GM19467 (cell line): ENCODE results near the gene MUC16.

Experiments
- ATAC-seq: cut with Tn5 transposase; IDR thresholded peaks from one replicate; pipeline ENCODE4 v1.9.1; 2021; ENCODE audit warnings: mild to moderate bottlenecking, moderate library complexity; ENCODE audit not compliant: unreplicated experiment

MUC16 gene

DNA sequence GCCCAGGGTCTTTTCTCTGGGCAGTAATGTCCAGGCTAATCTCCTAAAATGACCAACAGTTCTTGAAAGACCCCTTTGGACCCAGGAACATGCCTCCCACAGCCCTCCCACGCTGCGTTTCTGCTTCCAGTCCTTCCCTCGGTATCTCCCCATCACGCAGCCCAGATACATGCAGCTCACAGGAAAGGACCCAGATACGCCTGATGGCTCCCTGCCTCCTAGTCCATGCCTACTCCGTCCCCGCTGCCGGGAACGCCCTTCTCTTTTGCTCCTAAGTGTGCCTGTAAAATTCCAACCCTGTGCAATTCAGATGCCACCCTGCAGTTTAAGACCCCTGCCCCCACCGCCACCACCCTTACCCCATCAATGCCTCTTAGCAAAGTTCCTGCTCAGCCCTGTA is 778 bp downstream of the MUC16 start:
- no peak for ATAC-seq

DNA sequence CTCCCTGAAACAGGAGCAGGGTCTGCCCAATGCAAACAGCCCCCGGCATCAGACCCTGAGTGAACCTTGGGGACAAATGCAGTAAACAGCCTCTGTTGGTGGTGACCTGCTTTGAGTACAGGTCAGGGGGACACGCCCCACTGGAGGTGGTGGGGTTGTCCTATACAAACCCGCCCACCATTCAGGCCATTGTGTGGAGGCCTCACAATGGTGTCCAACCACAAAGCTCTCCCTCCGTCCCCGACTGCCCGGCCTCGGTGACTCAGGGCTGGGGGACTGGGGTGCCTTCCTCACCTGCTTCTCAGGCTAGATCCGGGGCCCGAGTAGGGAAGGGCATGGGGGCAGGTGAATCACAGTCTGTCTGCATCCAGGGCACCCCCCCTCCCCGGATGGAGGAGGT is 1.5 kb downstream of the MUC16 start:
- no peak for ATAC-seq

DNA sequence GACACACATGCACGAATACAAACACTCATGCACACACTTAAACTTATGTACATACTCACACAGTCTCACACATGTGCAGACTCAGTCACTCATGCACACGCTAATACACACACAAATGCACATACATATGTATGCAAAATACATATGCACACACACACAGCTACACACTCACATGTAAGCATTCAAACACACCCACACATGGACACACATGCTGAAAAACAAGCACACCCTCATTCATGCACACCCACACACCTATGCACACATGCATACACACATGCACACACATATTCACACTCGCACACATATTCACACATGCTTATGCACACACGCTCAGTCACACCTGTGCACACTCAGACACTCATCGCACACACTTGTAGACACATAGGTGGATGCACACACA is 9.3 kb downstream of the MUC16 start:
- no peak for ATAC-seq

DNA sequence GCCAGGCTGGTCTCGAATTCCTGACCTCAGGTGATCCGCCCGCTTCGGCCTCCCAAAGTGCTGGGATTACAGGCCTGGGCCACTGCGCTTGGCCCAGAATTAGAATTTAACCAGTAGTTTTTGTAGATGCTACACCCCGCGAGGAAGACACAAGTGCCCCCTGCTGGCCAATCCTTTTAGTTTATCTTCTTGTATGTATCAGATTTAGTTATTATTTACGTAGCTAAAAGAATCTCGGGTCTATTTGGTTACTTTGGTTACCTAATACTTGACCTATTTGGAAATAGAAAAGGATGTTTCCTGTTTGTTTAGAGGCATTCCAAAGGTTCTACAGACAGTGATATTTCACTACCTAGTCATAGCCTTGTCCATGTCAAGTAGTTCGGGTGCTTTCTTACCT is 22.0 kb downstream of the MUC16 start:
- ATAC-seq, result no peak

DNA sequence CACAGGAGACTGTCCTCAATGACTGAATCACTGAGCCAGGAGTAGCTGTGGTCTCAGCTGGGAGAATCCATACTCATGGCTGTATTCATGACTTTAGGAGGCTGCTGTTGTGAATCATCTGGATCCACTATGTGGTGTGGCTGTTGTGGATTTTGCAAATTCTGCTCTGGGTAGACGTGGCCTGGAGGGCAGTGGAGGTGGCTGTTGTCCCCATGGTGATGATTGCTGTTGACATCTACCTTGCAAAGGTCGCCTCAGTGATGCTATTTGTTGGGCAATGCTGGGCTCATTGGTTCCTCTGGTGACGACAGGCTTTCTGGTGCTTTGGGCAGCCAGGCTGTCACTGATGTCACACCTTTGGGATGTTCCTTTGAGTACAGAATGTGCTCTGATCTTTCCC is 23.9 kb downstream of the MUC16 start:
- ATAC-seq, result no peak

DNA sequence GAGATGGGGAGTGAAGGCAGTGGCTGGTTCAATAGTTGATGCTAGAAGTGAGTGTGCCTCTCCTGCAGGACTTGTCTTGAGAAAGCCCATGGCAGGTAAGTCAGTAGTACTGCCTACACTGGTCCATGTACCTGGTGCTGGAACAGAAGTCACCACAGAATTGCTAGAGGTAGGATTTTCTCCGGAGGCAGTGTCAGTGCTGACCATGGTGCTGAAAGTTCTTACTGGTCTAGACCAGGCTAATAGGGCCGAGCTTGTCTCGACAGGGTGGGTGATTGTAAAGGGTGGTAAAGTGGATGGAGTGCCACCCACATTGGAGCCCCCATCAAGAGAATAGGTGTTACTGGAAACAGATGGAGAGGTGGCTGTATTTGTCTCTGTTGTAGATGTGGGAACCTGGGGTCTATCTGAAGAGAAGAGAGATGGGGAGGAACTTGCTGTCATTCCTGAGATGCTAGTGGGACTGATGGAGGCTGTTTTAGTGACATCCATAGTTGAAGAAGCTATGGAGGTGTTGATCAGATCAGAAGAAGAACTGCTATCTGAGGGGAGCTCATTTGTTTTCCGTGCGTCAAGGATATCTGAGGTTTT is 36.6 kb downstream of the MUC16 start:
- ATAC-seq, result no peak

DNA sequence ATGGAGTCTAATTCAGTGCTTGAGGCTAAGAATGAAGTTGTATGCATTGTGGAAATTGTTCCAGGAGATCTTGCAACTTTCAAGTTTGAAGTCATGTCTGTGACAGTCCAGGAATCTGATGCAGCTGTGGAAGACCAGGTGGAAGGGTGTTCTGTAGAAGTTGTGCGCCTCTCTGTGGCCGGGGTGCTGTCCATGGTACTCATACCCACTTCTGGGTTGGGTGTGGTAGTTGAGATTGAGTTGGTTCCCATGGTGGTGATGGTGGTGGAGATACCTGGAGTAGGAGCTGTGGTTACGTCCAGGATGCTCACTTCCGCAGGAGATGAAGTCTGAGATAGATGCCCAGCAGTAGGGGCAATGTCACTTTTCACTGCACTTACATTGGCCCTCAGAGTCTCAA is 44.3 kb downstream of the MUC16 start:
- ATAC-seq, result no peak
